GM12801 (cell line): ENCODE data around the gene ZDHHC12.

ENCODE experiments used
- CTCF ChIP-seq: IDR thresholded peaks from one replicate; pipeline ENCODE4 v1.5.1; 2011; ENCODE audit warnings: control low read depth; ENCODE audit not compliant: insufficient read length; ENCODE audit errors: extremely low read depth

The ZDHHC12 gene

DNA sequence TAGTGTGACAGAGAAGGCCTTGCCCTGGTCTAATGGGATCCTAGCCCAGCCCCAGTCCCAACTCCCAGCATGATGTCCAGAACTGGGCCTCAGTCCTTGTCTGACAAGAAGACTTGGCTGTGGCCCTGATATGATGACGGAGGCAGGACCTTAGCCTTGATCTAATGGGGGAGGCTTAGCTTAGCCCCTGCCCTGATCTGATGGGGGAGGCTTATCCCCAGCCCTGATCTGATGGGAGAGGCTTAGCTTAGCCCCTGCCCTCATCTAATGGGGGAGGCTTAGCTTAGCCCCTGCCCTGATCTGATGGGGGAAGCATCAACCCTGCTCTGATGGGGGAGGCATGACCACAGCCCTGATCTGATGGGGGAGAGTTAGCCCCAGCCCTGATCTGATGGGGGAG, 17.9 kb downstream of the ZDHHC12 start:
- TF ChIP-seq CTCF: no peak

DNA sequence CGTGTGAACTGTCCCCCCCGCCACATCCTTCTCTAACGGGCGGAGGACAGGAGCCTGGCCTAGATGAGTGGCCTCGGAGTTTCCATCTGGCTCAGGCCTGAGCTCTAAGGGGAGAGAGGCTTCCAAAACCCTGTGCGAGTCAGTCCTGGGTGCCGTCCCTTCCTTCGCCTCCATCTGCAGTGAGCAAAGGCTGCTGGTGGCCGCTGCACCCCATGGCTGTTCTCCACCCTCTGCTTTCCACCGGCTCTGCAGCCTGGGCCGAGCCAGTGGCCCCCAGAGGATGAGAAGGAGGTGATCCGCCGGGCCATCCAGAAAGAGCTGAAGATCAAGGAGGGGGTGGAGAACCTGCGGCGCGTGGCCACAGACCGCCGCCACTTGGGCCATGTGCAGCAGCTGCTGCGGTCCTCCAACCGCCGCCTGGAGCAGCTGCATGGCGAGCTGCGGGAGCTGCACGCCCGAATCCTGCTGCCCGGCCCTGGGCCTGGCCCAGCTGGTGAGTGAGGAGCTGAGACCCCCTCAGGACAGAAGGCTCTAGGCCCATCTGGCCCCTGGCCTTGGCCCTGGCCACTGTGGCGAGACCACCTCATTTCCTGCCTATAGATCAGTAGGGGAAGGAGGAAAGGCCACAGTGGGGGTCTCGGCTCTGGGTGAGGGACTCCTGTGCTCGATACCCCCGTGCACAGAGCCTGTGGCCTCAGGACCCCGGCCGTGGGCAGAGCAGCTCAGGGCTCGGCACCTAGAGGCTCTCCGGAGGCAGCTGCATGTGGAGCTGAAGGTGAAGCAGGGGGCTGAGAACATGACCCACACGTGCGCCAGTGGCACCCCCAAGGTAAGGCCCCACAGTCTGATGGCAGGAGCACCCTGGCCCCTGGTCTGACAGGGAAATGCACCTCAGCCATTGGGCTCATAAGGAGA, 18.6 kb downstream of the ZDHHC12 start:
- no peak for TF ChIP-seq CTCF

- no peak for TF ChIP-seq CTCF
Observed at GRCh38 chr9:128704356-128704670, 19.6 kb downstream of the ZDHHC12 start.

GRCh38 chr9:128703616-128704355, 20.1 kb downstream of the ZDHHC12 start:
- no peak for TF ChIP-seq CTCF

DNA sequence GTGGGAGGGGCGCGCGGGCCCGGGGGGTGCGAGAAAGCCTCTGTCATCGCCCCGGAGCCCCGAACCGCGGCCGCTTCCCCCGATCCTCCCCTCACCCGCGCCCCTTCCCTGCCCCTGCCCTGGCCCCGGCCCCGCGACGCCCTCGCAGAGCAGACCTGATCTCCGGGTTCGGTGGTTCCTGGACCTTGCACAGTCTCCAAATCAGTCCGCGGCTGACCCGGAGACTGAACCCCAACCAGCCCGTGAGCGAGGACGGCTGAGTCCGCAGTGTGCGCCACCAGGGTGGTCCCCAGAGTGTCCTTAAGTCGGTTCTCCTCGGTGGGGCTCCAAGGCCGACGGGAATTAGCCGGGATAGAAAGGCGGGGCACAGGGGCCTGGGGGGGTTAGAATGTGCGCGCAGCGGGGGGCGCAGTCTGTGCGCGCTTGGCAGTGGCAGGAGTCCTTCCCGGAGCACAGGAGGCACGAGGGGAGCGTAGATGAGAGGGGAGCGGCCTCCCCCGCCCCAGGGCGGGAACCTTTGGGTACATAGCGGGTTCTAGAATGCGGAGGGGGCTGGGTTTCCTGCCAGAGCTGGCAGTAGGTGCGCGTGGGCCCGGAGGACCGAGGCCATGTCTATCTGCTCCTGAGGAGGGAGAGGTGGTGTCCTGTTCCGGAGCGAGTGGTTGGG, 20.8 kb downstream of the ZDHHC12 start:
- no peak for TF ChIP-seq CTCF

DNA sequence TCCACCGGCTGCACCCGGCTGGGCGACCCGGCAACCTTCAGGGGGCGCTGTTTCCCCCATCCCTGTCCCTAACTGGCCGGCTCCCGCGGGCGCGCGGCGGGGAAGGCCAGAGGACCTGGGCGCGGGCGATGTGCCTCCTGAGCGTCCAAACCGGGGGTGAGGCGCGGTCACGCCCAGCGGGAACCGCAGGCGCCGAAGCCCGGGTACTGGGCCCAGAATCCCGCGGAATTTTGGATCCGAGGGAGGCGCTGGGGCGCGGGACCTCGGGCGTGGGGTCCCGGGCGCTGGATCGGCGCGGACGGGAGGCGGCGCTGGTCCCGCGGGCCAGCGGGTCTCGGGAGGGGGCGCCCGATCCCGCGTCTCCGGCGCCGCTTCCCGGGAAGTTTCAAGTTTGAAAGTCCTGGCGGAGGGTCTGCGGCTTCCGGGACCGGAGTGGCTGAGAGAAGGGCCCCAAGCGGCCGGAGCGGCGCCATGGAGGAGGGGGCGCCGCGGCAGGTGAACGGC, 21.4 kb downstream of the ZDHHC12 start, which contains the start of gene PKN3:
Gene PKN3, plus strand, starts transcription at position 59 of the 504 bp plus-strand sequence. Its CDS starts 413 bp downstream, at position 472.
- TF ChIP-seq CTCF: no peak
